Subcutaneous adipose tissue (tissue), 4 donors: ENCODE results near the gene CTBP2. TPM values are rescaled to one million over a fixed set of nuclear protein-coding genes. Genes with fewer than 3 reads are reported as not detected.

Source experiments
- total RNA-seq, 4 donors: library from RNA; depleted of rRNA; stranded (reverse); fragments of >200 nt; gene quantifications; one replicate each; pipeline ENCODE4 v1.1.0, GENCODE V29; 2016
- TF ChIP-seq, protein P1 (sequence below): fragments of 450-650 bp; IDR thresholded peaks from one replicate; pipeline ENCODE4 v1.5.1; 2016; ENCODE audit warnings: low read depth, mild to moderate bottlenecking, control low read depth, antibody characterized with exemption, moderate library complexity

The CTBP2 gene
- total RNA-seq, 4 donors from 2014 or later, result 22.3 to 52.2 (median 42.5) TPM

- TF ChIP-seq, protein P1, sequence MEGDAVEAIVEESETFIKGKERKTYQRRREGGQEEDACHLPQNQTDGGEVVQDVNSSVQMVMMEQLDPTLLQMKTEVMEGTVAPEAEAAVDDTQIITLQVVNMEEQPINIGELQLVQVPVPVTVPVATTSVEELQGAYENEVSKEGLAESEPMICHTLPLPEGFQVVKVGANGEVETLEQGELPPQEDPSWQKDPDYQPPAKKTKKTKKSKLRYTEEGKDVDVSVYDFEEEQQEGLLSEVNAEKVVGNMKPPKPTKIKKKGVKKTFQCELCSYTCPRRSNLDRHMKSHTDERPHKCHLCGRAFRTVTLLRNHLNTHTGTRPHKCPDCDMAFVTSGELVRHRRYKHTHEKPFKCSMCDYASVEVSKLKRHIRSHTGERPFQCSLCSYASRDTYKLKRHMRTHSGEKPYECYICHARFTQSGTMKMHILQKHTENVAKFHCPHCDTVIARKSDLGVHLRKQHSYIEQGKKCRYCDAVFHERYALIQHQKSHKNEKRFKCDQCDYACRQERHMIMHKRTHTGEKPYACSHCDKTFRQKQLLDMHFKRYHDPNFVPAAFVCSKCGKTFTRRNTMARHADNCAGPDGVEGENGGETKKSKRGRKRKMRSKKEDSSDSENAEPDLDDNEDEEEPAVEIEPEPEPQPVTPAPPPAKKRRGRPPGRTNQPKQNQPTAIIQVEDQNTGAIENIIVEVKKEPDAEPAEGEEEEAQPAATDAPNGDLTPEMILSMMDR, result no peak
These were observed 42.3 kb downstream of the CTBP2 start for GRCh38 chr10:125118011-125118611.

DNA sequence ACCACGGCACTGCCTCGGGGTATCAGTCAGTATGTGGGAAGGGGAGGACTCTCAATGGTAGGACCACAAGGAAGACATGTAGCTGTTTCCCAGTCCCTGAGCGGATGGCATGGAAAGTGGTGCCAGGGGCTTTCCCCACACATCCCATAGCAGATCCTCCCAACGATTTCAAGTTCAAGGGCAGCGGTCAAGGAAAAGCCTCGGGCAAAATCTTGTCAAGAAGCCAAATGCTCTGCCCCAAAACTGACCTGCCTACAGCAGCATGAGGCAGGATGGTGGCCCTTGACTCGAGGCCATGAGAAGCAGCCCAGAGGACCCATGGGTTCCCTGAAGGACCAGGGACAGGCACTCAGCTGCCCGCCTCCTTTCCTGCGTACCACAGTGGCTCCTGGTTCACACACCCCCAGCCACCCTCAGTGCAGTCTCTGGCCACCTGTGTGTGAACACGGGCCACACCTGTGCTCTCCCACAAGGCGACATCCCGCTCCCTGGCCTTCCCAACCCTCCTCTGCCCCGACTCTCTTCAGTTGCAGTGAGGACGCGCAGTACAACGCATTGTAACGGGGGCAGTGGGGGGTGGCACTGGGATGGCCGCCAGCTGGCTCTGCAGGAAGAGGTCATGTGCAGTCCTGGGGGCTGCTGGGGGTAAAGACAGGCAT lies 43.6 kb downstream of the CTBP2 start:
- TF ChIP-seq, protein P1, result no peak

- TF ChIP-seq, protein P1, result no peak
These were observed 44.2 kb downstream of the CTBP2 start for GRCh38 chr10:125116041-125116649.

GRCh38 chr10:125115409-125115808 lies 45.0 kb downstream of the CTBP2 start:
- TF ChIP-seq, protein P1, result no peak

GRCh38 chr10:125114761-125115391 lies 45.5 kb downstream of the CTBP2 start:
- TF ChIP-seq, protein P1, result no peak

DNA sequence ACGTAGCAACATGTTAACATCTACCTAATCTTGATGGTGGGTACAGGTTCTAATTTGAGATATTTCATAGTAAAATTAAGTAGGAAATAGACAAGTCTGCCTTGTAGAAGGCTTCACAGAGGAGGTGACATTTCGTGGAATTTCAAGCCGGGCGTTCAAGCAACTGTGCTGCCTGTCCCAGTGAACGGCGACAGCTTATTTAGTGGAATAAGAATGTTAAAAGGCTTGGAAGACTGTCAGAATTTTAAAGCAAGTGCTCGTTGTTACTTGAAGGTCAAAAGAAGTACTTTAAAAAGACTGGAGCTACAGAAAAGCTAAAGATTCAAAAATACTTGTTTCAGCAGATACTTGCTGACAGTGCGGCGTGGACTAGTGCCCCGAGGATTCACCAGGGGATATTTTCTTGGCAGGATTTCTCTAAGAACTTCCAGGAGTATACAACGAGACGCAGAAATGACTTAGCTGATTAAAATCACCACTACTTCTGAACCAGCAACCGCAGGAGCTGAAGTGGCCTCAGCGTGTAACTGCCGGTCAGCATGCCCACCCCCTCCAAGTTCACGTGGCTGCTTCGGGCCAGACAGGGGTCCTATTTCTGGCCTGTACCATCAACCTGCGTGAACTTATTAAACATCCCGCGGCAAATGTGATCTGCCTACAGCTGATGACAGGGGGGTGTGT lies 46.5 kb downstream of the CTBP2 start:
- TF ChIP-seq, protein P1, result no peak
